ENCODE results near the gene TM4SF1. TPM values are rescaled to one million over a fixed set of nuclear protein-coding genes. Genes with fewer than 3 reads are reported as not detected.

TM4SF1 gene
- total RNA-seq (not detected in 2 replicates), polyA plus RNA-seq (not detected in 2 replicates), polyA minus RNA-seq (not detected in 2 replicates)
- total RNA-seq (2013) = 0.75 TPM

- H3K9ac ChIP-seq (ENCODE audit: low read length) = no peak within 1 kb of the TSS
- no peak within 1 kb of the TSS for H3K27ac Mint-ChIP-seq
Observed at GRCh38 chr3:149377408-149378364, at the start of gene TM4SF1. Gene TM4SF1, minus strand, starts transcription at chr3:149377649. Its CDS starts 102 bp downstream, at chr3:149377547.

More at GRCh38 chr3:149377408-149378364, at the start of gene TM4SF1:
- Mint-ChIP-seq H3K4me1 (no peaks in the 10 kb centered on the region), H3K27me3 (peaks cover 12% of the 10 kb centered on the region), H3K9me3 (ENCODE audit: insufficient read depth) (no peaks in the 10 kb centered on the region), H3K4me3 (no peak within 1 kb of the TSS)
- DNase-seq (no peak), ATAC-seq (ENCODE audit: low read depth) (no peak)
- H3K27ac ChIP-seq (ENCODE audit: low read length in 2 of 2) = no peak within 1 kb of the TSS
- H3K4me1 ChIP-seq (ENCODE audit: control insufficient read depth in 2 of 2, insufficient read depth in 2 of 2, low read length in 2 of 2) = no peaks in the 10 kb centered on the region
- H3K4me3 ChIP-seq (ENCODE audit: control extremely low read depth in 1 of 5, extremely low read depth in 1 of 5, insufficient read depth in 1 of 5, low read depth in 2 of 5, low read length in 4 of 5) = no peak within 1 kb of the TSS
- TF ChIP-seq CTCF (IDR thresholded peaks at IDR 0.05) (no peak), EZH2 (IDR thresholded peaks at IDR 0.05; ENCODE audit: borderline replicate concordance, insufficient read depth, low read depth, low read length, poor library complexity, severe bottlenecking) (no peak)
- no peak within 1 kb of the TSS for H3K4me2 ChIP-seq (replicated peaks; ENCODE audit: low read depth, low read length, poor library complexity, severe bottlenecking)
- no peaks in the 10 kb centered on the region for H3K79me2 ChIP-seq (ENCODE audit: control insufficient read depth, insufficient read depth, low read length)
- ChIA-PET POLR2A (no interaction called here), CTCF (no interaction called here)
- H3K27me3 ChIP-seq (replicated peaks in 1 of 4; ENCODE audit: control extremely low read depth in 1 of 4, control insufficient read depth in 3 of 4, insufficient read depth in 4 of 4, low read length in 3 of 4) = no peaks in the 10 kb centered on the region
- H3K36me3 ChIP-seq (replicated peaks in 1 of 2; ENCODE audit: control extremely low read depth in 1 of 2, control insufficient read depth in 1 of 2, extremely low read depth in 1 of 2, insufficient read depth in 2 of 2, low read length in 1 of 2) = no peaks in the 10 kb centered on the region
- WGBS (ENCODE audit: insufficient coverage) = 62% methylated on average over 9 of the region's 15 CpGs
- no peaks in the 10 kb centered on the region for H3K9me3 ChIP-seq (ENCODE audit: control extremely low read depth in 1 of 3, control insufficient read depth in 2 of 3, insufficient read depth in 1 of 3, low read length in 2 of 3)
- H4K20me1 ChIP-seq (ENCODE audit: control insufficient read depth, insufficient read depth, low read length, poor library complexity, severe bottlenecking) = no peaks in the 10 kb centered on the region
- H2AFZ ChIP-seq (ENCODE audit: insufficient read depth, low read depth, low read length, poor library complexity, severe bottlenecking) = no peak within 1 kb of the TSS
- intact Hi-C loops (cut with micrococcal nuclease) = no loop called here

Measured in B cell (primary cell).